Loucy (cell line): ENCODE measurements around the gene UTP3.
A peak's percentile ranks its signal among the peaks of the same experiment; 100 is the strongest.
"Not testable (repeated sequence)": the region's sequence is repeated elsewhere in the genome, so short reads cannot be mapped to it uniquely, and the experiment has no call there.

ENCODE experiments used
- H2AFZ ChIP-seq: fragments of 200-600 bp; sonication (generic); 2 replicates; pipeline ENCODE4 v1.6.0; 2016; ENCODE audit warnings: antibody characterized with exemption, mild to moderate bottlenecking, low read length, moderate library complexity
- H3F3A ChIP-seq: fragments of 200-600 bp; 2 replicates; pipeline ENCODE4 v1.6.0; 2016; ENCODE audit warnings: antibody characterized with exemption, low read depth, mild to moderate bottlenecking
- H3K27me3 ChIP-seq: fragments of 200-600 bp; sonication (generic); 2 replicates; pipeline ENCODE4 v1.6.1; 2014; ENCODE audit warnings: low read length, mild to moderate bottlenecking; ENCODE audit not compliant: insufficient read depth, poor library complexity, severe bottlenecking
- H3K36me3 ChIP-seq: fragments of 200-600 bp; sonication (generic); 2 replicates; pipeline ENCODE4 v1.6.1; 2016; ENCODE audit warnings: low read length; ENCODE audit not compliant: insufficient read depth
- H3K4me1 ChIP-seq: fragments of 200-600 bp; sonication (generic); 2 replicates; pipeline ENCODE4 v1.5.1; 2014; ENCODE audit warnings: low read length, mild to moderate bottlenecking; ENCODE audit not compliant: insufficient read depth, poor library complexity, severe bottlenecking
- H3K4me2 ChIP-seq: fragments of 200-600 bp; sonication (generic); 2 replicates; pipeline ENCODE4 v1.6.0; 2014; ENCODE audit warnings: antibody characterized with exemption, low read length, low read depth, mild to moderate bottlenecking; ENCODE audit not compliant: poor library complexity, severe bottlenecking
- H3K4me3 ChIP-seq: fragments of 200-600 bp; sonication (generic); 2 replicates; pipeline ENCODE4 v1.5.1; 2014; ENCODE audit warnings: low read length, mild to moderate bottlenecking, mixed read lengths; ENCODE audit not compliant: poor library complexity, severe bottlenecking
- H3K79me2 ChIP-seq: fragments of 200-600 bp; sonication (generic); 2 replicates; pipeline ENCODE4 v1.6.1; 2014; ENCODE audit warnings: low read length; ENCODE audit not compliant: insufficient read depth
- H3K9ac ChIP-seq: fragments of 200-600 bp; sonication (generic); 2 replicates; pipeline ENCODE4 v1.6.0; 2014; ENCODE audit warnings: mild to moderate bottlenecking, low read depth, low read length, moderate library complexity; ENCODE audit not compliant: poor library complexity, severe bottlenecking
- H3K9me2 ChIP-seq: fragments of 200-600 bp; sonication (generic); replicated peaks from 2 replicates; pipeline ENCODE4 v1.6.1; 2016; ENCODE audit warnings: low read depth, low read length, mixed read lengths
- H3K9me3 ChIP-seq: fragments of 200-600 bp; sonication (generic); 2 replicates; pipeline ENCODE4 v1.6.1; 2014; ENCODE audit warnings: mild to moderate bottlenecking, antibody characterized with exemption, low read length, low read depth; ENCODE audit not compliant: insufficient read depth
- H4K20me1 ChIP-seq: fragments of 200-600 bp; sonication (generic); 2 replicates; pipeline ENCODE4 v1.6.0; 2014; ENCODE audit warnings: antibody characterized with exemption, low read length, mild to moderate bottlenecking; ENCODE audit not compliant: insufficient read depth, poor library complexity, severe bottlenecking
- CTCF ChIP-seq: fragments of 200-600 bp; sonication (generic); conservative IDR thresholded peaks from 2 replicates; pipeline ENCODE4 v1.5.1; 2014; ENCODE audit warnings: mild to moderate bottlenecking, antibody characterized with exemption, low read length
- EZH2phosphoT487 ChIP-seq: fragments of 200-600 bp; IDR thresholded peaks from 2 replicates; pipeline ENCODE4 v1.6.1; 2018; ENCODE audit warnings: antibody characterized with exemption, mild to moderate bottlenecking, moderate library complexity, borderline replicate concordance

Gene UTP3

GRCh38 chr4:70700712-70701111 lies 12.4 kb downstream of the UTP3 start:
- no peaks in the 10 kb centered on the region for H3K36me3 ChIP-seq
- TF ChIP-seq CTCF: no peak

GRCh38 chr4:70701271-70701670 lies 12.9 kb downstream of the UTP3 start:
- Histone ChIP-seq H3K27me3 (no peaks in the 10 kb centered on the region), H3K36me3 (no peaks in the 10 kb centered on the region), H2AFZ (no peak overlapping the region), H3K4me1 (peaks cover 13% of the 10 kb centered on the region), H3K9ac (no peak overlapping the region), H3F3A (no peaks in the 10 kb centered on the region), H3K4me3 (no peak overlapping the region), H3K4me2 (no peak overlapping the region), H4K20me1 (peaks cover 4% of the 10 kb centered on the region), H3K9me3 (no peaks in the 10 kb centered on the region), H3K9me2 (no peaks in the 10 kb centered on the region), H3K79me2 (peaks cover 7% of the 10 kb centered on the region)
- TF ChIP-seq CTCF: no peak
- TF ChIP-seq EZH2phosphoT487: no peak

More at GRCh38 chr4:70700712-70701111, 12.4 kb downstream of the UTP3 start:
- no peak overlapping the region for H3K4me3 ChIP-seq
- no peaks in the 10 kb centered on the region for H3K9me3 ChIP-seq
- no peaks in the 10 kb centered on the region for H3K9me2 ChIP-seq
- no peaks in the 10 kb centered on the region for H3K27me3 ChIP-seq
- H2AFZ ChIP-seq: no peak overlapping the region
- H3K4me2 ChIP-seq: no peak overlapping the region
- no peak overlapping the region for H3K9ac ChIP-seq
- peaks cover 11% of the 10 kb centered on the region for H3K4me1 ChIP-seq
- H3F3A ChIP-seq: no peaks in the 10 kb centered on the region
- H3K79me2 ChIP-seq: peaks cover 1% of the 10 kb centered on the region
- H4K20me1 ChIP-seq: no peaks in the 10 kb centered on the region

GRCh38 chr4:70702592-70702991 lies 14.3 kb downstream of the UTP3 start:
- not testable (repeated sequence) for H3K9ac ChIP-seq, H4K20me1 ChIP-seq, H3K9me2 ChIP-seq, H3F3A ChIP-seq, H2AFZ ChIP-seq, H3K27me3 ChIP-seq, H3K36me3 ChIP-seq, H3K4me2 ChIP-seq, H3K4me3 ChIP-seq, H3K9me3 ChIP-seq
- H3K4me1 ChIP-seq: peaks cover 24% of the 10 kb centered on the region
- H3K79me2 ChIP-seq: peaks cover 20% of the 10 kb centered on the region

- Histone ChIP-seq H3F3A (no peaks in the 10 kb centered on the region), H4K20me1 (peaks cover 7% of the 10 kb centered on the region), H3K4me2 (peak overlapping the region; percentile 88), H3K36me3 (no peaks in the 10 kb centered on the region), H3K79me2 (peaks cover 31% of the 10 kb centered on the region), H3K9me3 (no peaks in the 10 kb centered on the region), H3K9ac (peak overlapping the region; percentile 84), H3K4me3 (peak overlapping the region; percentile 87), H2AFZ (peak overlapping the region; percentile 87), H3K27me3 (no peaks in the 10 kb centered on the region), H3K9me2 (no peaks in the 10 kb centered on the region), H3K4me1 (peaks cover 27% of the 10 kb centered on the region)
- TF ChIP-seq EZH2phosphoT487 (no peak), CTCF (no peak)
Measured at GRCh38 chr4:70703619-70704214, 15.4 kb downstream of the UTP3 start.
